NCI-H2227 (cell line): ENCODE results near the gene ADGRE2.
"Not testable (repeated sequence)": the region's sequence is repeated elsewhere in the genome, so short reads cannot be mapped to it uniquely, and the experiment has no call there.

Experiments
- DNase-seq: peaks from one replicate; lab custom pipeline; 2025; ENCODE audit not compliant: unreplicated experiment; lab: John Stamatoyannopoulos, UW

ADGRE2 gene

DNA sequence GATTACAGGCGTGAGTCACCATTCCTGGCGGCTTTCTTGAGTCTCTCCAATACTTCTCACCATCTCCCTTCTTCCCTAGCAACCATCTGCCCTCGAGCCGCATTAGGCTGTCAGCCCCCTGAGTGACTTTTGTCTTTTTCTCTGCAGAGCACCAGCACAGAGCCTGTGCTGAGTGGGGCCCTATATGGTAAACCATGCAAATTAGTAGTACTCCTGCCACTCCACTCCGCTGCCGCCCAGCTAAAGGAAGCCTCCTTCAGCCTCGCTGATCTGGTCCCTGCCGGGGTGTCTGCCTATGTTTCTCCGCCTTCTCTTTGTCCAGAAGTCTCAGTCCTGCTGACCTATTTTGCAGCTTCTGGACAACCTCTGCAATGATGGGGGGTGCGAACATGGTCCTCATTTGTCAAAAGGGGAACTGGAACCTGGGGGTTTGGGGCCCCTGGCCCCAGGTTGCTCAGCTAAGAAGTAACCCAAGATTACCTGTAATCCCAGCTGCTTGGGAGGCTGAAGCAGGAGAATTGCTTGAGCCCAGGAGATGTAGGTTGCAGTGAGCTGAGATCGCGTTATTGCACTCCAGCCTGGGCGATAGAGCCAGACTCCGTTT is 2.4 kb upstream of the ADGRE2 start:
- not testable (repeated sequence) for DNase-seq

DNA sequence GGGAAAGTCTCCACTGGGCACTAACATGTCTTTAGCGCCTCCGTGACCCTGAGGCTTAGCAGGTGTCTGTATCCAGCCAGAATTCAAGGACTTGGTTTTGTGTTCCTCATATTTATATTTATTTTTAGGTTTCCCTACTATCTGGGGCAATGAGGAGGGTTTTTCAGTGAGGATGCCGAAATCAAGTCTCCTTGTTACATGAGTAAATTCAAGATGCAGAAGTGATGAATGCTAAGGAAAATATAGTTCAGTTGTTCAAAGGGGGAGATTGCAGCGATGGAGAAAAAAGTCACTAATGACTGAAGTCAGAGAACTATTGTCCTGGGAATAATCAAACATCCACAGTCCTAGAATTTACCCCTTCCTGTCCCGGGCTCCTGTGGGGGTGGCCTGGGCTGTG is 791 bp upstream of the ADGRE2 start:
- DNase-seq = no peak

DNA sequence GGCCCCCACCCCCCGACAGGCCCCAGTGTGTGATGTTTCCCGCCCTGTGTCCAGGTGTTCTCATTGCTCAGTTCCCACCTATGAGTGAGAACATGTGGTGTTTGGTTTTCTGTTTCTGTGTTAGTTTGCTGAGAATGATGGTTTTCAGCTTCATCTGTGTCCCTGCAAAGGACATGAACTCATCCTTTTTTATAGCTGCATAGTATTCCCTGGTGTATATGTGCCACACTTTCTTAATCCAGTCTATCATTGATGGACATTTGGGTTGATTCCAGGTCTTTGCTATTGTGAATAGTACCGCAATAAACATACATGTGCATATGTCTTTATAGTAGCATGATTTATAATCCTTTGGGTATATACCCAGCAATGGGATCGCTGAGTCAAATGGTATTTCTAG is 715 bp downstream of the ADGRE2 start:
- not testable (repeated sequence) for DNase-seq

DNA sequence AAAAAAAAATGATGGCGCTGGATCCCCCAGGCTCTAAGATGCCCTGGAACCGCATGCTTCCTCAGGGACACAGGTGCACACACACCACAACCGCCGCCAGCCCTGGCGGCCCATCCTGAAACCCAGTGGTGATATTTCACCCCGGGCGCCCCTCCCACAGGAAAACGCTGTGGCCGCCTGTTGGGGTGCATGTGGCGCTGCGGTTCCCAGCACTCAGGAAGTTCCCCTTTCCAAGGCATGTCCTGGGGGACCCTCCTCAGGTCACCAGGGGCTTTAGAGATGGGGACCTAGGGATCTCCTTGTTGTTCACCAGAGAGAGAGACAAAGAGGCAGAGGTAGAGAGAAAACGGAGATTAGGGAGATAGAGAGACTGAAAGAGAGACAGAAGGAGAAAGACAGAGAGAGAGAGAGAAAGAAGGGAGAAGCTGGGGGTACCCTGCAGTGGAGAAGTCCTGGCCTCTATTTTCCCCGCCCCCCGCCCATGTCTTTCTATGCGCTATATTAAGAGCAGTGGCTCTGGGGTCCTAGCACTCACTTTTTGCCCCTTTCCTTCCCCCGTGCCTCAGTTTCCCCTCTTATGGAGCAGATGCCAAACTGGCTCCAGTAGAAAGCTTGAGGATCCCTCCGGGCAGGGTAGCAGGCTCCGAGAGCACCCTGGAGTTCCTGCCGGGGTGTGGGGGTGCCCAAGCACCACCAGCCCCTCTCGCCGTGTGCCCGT is 2.3 kb downstream of the ADGRE2 start:
- no peak for DNase-seq

GRCh38 chr19:14775326-14775725 is 3.0 kb downstream of the ADGRE2 start:
- DNase-seq = not testable (repeated sequence)

DNA sequence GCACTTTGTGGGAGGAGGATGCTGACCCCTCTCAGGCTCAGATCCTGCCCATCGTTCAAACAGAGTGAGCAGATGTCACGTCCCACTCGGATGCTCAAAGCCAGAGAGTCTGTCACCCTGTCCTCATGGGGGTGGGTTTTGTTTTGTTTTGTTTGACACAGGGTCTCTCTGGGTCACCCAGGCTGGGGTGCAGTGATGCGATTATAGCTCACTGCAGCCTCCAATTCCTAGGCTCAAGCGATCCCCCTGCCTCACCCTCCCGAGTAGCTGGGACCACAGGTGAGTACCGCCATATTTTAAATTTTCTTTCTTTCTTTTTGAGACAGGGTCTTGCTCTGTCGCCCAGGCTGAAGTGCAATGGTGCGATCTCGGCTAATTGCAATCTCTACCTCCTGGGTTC is 4.0 kb downstream of the ADGRE2 start:
- no peak for DNase-seq

DNA sequence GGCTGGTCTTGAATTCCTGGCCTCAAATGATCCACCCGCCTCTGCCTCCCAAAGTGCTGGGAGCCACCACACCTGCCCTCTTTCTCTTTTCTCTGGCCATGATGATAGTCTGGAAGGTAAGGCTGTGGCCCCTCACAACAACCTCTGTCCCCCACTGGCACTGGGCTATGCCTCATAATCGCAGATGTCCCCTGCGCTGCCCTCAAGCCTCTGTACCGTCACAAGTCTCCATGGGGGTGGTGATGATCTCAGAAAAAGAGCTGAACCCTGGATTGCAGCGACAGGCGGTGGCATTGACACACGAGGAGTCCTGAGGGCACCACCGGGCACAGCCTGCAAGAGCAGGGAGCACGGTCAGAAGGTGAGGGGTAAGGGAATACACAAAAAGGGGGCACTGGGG is 4.6 kb downstream of the ADGRE2 start:
- DNase-seq = not testable (repeated sequence)

DNA sequence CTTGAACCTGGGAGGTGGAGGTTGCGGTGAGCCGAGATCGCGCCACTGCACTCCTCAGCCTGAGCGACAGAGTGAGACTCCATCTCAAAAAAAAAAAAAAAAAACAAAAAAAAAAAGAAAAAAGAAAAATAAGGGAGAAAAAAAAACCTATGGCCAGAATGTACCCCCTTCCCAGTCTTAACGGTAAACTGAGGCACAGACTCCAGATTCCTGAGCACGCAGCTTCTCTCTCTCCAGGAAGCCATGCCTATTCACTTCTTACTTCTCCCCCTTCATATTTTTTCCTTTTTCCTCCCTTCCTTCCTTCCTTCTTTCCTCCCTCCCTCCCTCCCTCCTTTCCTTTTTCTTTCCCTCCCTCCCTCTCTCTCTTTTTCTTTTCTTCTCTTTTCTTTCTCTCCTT is 5.4 kb downstream of the ADGRE2 start:
- no peak for DNase-seq

DNA sequence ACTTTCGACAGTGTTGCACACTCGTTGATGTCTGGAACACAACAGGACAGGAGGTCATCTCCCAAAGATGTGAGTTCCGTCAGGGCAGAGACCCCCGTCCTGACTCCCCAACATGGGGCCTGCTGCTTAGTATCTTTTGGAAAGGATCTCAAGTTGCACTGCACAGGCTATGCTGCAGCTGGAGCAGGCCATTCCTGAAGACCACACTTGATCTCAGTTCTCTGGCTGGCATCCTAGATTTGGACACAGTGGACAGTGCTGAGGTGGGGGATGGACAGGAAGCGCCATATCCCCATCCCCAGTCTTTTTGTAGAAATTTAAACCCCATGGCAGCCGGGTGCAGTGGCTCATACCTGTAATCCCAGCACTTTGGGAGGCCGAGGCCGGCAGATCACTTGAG is 5.9 kb downstream of the ADGRE2 start:
- no peak for DNase-seq

DNA sequence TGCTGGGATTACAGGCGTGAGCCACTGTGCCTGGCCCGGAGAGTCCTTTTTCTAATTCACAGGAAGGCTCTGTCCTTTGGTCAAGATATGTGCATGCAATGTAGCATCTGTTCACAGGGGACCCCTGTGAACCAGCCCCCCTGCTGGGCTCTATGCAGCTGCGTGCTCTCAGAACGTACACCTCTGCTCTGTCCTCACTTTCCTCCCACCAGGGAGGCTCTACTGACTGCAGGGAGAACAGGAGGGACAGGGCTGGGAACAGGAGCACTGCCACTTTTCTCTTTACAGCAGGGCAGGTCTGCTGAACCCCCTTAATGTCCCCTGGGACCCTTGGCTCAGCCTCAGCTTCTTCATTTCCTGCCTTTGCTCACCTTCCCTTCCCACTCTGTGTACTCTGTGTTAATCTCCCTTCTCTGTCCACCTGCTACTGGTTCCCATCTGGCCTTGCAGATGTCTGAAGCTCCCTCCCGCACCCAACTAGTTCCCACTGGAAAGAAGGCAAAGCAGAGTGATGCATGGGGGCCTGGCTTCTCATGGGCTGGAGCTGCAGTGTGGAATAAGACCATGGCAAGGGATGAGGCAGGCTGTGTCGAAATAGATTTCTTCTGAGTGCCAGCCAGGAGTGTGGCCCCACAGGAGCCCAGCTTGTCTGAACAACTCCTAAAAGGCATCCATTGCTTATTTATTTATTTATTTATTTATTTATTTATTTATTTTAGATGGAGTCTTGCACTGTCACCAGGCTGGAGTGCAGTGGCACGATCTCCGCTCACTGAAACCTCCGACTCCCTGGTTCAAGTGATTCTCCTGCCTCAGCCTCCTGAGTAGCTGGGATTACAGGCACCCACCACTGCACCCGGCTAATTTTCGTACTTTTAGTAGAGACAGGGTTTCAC is 7.2 kb downstream of the ADGRE2 start:
- DNase-seq = no peak

- no peak for DNase-seq
These were observed 8.2 kb downstream of the ADGRE2 start for GRCh38 chr19:14770136-14770535.

- DNase-seq = no peak
These were observed 9.2 kb downstream of the ADGRE2 start for GRCh38 chr19:14769201-14769600.

DNA sequence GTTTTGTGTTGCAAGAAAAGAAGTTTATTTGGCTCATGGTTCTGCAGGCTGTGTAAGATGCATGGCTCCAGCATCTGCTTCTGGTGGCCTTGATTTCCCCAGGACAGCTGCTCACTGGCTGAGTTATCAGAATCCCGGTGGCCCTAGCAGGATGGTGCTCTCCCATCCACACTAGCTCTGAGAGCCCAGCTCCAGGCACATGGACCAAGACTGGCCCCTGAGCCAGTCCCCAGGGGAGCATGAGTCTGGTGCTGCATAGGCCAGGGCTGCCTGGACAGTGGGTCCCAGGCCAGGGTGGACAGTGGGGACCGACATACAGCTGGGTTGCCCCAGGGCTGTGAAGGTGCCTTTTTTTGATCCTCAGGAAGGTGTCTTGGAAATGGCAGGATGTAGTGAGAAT is 10.4 kb downstream of the ADGRE2 start:
- no peak for DNase-seq

- DNase-seq = no peak
These were observed 10.8 kb downstream of the ADGRE2 start for GRCh38 chr19:14767466-14767971.

GRCh38 chr19:14765841-14766240 is 12.5 kb downstream of the ADGRE2 start:
- DNase-seq = not testable (repeated sequence)

DNA sequence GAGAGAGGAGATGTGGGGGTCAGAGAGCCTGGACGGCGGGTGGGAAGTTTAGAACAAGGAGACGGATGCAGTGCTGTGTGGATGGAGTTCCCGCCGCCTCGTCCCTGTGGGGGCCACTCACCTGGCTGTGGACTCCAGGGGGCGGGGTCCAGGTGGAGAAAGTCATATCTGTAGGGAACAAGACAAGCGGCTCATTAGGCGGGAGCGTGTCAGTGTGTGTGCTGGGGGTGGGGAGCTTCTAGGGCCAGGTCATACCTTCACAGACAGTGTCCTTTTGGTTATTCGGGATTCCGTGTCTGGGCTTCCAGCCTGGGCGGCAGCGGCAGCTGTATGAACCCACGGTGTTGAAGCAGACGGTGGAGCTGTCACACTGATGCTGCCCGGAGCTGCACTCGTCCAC is 13.0 kb downstream of the ADGRE2 start:
- DNase-seq = not testable (repeated sequence)

- no peak for DNase-seq
These were observed 14.0 kb downstream of the ADGRE2 start for GRCh38 chr19:14764401-14764800.

GRCh38 chr19:14763497-14764145 is 14.7 kb downstream of the ADGRE2 start:
- DNase-seq = no peak

DNA sequence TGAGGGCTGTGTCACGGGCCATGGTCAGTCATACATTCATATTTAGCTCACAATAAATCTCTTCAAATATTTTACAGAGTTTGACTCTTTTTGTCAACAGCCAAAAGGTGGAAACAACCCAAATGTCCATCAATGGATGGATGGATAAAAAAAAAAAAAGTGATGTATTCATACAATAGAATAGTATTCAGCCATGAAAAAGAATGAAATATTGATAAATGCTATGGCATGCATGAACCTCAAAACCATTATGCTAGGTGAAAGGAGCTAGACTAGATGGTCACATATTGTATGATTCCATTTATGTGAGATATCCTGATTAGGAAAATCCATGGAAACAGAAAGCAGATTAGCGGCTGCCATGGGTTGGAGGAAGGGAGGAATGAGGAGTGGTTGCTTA is 16.2 kb downstream of the ADGRE2 start:
- no peak for DNase-seq

GRCh38 chr19:14761607-14762006 is 16.8 kb downstream of the ADGRE2 start:
- DNase-seq = no peak

- no peak for DNase-seq
These were observed 19.5 kb downstream of the ADGRE2 start for GRCh38 chr19:14758816-14759215.
